ENCODE data around the gene SERPINB1. TPM values are rescaled to one million over a fixed set of nuclear protein-coding genes. Genes with fewer than 3 reads are reported as not detected.
A peak's percentile ranks its signal among the peaks of the same experiment; 100 is the strongest.

Gene SERPINB1
- total and polyA plus RNA-seq, 10 of the 15 experiments (the other 5 are each of a cell fraction or from before 2014, with no cell fraction given) = 0.45 to 2.4 (median 0.83) TPM

GRCh38 chr6:2852514-2852855 lies 10.8 kb upstream of the SERPINB1 start:
- CTCF ChIA-PET = interaction anchor here (2.7 to 6.8 kb wide), 2 partner anchors 15 to 59 kb away, joined by 10 to 55 read pairs; no protein-coding TSS in a partner anchor
- RAD21 ChIA-PET (ENCODE audit: unreplicated experiment) = interaction anchor here (1.9 to 3.9 kb wide), 2 partner anchors 10 to 46 kb away, joined by 7 to 33 read pairs; no protein-coding TSS in a partner anchor
- in situ Hi-C loops (cut with MboI) = no loop called here
- TF ChIP-seq POLR2A (IDR thresholded peaks at IDR 0.05; ENCODE audit: low read depth, low read length) (0 out of 2 replicates have a peak, but pooled peaks have one; percentile 10), ZNF384 (IDR thresholded peaks at IDR 0.05; ENCODE audit: borderline replicate concordance, low read depth, low read length) (no peak)
- WGBS (ENCODE audit: insufficient coverage, insufficient replicate concordance, low lambda C conversion rate, missing lambda C conversion rate) = 76% methylated on average over 6 of the region's 6 CpGs
- Histone ChIP-seq H3K27me3 (replicated peaks in 1 of 2; ENCODE audit: control insufficient read depth in 2 of 2, insufficient read depth in 2 of 2, low read length in 1 of 2) (no peaks in the 10 kb centered on the region), H2AFZ (ENCODE audit: control insufficient read depth, low read depth, low read length) (no peak overlapping the region), H3K36me3 (ENCODE audit: control insufficient read depth in 2 of 2, insufficient read depth in 2 of 2, low read length in 1 of 2) (no peaks in the 10 kb centered on the region), H3K9me3 (replicated peaks; ENCODE audit: control insufficient read depth, insufficient read depth, low read length) (peaks cover 2% of the 10 kb centered on the region; the same call in 1 of the 3 replicates), H4K20me1 (ENCODE audit: control insufficient read depth, insufficient read depth) (no peaks in the 10 kb centered on the region), H3K4me3 (no peak overlapping the region), H3K9ac (ENCODE audit: control insufficient read depth, insufficient read depth, low read length) (no peak overlapping the region), H3K4me1 (ENCODE audit: control insufficient read depth, insufficient read depth, low read length) (peaks cover 45% of the 10 kb centered on the region), H3K79me2 (ENCODE audit: control insufficient read depth, insufficient read depth, low read length) (no peaks in the 10 kb centered on the region), H3K4me2 (ENCODE audit: control insufficient read depth, insufficient read depth) (no peak overlapping the region), H3K27ac (ENCODE audit: control insufficient read depth, insufficient read depth) (no peak overlapping the region)
- ATAC-seq (no peak), FAIRE-seq (no peak), DNase-seq (ENCODE audit: low read depth, low spot score) (no peak)
- BruUV-seq (replicated peaks) = no TSS peak
- POLR2A ChIA-PET = interaction anchor here (6.9 kb wide), 1 partner anchor 17 kb away, joined by 108 read pairs; no protein-coding TSS in a partner anchor
- intact Hi-C loops (cut with micrococcal nuclease; ENCODE audit: unreplicated experiment) = no loop called here
- SMC1A ChIA-PET (ENCODE audit: uncharacterized antibody, unreplicated experiment) = interaction anchor here (4.1 to 4.2 kb wide), 2 partner anchors 14 to 47 kb away, joined by 41 to 47 read pairs; no protein-coding TSS in a partner anchor

DNA sequence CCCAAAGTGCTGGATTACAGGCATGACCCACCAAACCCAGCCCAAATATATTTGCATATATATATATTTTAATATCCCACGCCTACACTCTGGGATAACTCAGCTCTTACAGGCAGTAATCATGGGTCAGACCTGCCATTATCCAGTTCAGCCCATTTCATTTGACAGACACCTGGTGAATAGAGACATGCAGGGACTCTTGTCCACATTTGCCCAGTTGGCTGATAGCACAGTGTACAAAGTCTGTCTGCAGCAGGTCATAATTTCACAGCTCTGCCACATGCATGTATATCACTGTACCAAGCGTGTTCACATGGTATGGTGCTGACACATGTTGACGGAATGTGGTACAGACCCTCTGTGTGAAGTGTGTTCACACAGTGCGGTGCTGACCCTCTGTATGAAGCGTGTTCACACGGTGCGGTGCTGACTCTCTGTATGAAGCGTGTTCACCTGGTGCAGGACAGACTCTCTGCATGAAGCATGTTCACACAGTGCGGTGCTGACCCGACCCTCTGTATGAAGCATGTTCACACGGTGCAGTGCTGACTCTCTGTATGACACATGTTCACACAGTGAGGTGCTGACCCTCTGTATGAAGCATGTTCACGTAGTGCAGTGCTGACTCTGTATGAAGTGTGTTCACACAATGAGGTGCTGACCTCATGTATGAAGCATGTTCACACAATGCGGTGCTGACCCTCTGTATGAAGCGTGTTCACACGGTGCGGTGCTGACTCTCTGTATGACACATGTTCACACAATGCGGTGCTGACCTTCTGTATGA lies 10.3 kb upstream of the SERPINB1 start:
- no TSS peak for BruUV-seq (replicated peaks)
- no peak for TF ChIP-seq SRF (IDR thresholded peaks at IDR 0.05; ENCODE audit: low read depth in 2 of 2, low read length in 2 of 2)
- TF ChIP-seq POLR2AphosphoS5 (IDR thresholded peaks at IDR 0.05; ENCODE audit: low read length) = no peak
- TF ChIP-seq RCOR1 (conservative IDR thresholded peaks at IDR 0.05; ENCODE audit: low read depth, low read length) = no peak
- no peak for TF ChIP-seq NFYB (IDR thresholded peaks at IDR 0.05; ENCODE audit: insufficient read depth, low read depth, low read length)
- TF ChIP-seq TCF12 (IDR thresholded peaks at IDR 0.05; ENCODE audit: low read depth, low read length) = no peak
- TF ChIP-seq SIX5 (IDR thresholded peaks at IDR 0.05; ENCODE audit: low read depth, low read length, severe bottlenecking) = no peak
- TF ChIP-seq KAT2A (conservative IDR thresholded peaks at IDR 0.05; ENCODE audit: control insufficient read depth, low read depth, low read length) = no peak
- TF ChIP-seq POLR2A (IDR thresholded peaks at IDR 0.05; ENCODE audit: low read depth, low read length) = peak; percentile 42
- TF ChIP-seq ZNF384 (IDR thresholded peaks at IDR 0.05; ENCODE audit: borderline replicate concordance, low read depth, low read length) = no peak
- no peak for TF ChIP-seq USF1 (IDR thresholded peaks at IDR 0.05; ENCODE audit: borderline replicate concordance, extremely low read length, insufficient read depth, low read depth, low read length)
- TF ChIP-seq, protein P1, sequence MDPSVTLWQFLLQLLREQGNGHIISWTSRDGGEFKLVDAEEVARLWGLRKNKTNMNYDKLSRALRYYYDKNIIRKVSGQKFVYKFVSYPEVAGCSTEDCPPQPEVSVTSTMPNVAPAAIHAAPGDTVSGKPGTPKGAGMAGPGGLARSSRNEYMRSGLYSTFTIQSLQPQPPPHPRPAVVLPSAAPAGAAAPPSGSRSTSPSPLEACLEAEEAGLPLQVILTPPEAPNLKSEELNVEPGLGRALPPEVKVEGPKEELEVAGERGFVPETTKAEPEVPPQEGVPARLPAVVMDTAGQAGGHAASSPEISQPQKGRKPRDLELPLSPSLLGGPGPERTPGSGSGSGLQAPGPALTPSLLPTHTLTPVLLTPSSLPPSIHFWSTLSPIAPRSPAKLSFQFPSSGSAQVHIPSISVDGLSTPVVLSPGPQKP (IDR thresholded peaks at IDR 0.05; ENCODE audit: low read depth, low read length) = no peak
- TF ChIP-seq RB1 (IDR thresholded peaks at IDR 0.05; ENCODE audit: borderline replicate concordance) = no peak
- no peak for TF ChIP-seq YBX1 (IDR thresholded peaks at IDR 0.05)
- TF ChIP-seq KLF5 (IDR thresholded peaks at IDR 0.05; ENCODE audit: partially characterized antibody) = no peak

More for the DNA sequence above, 10.3 kb upstream of the SERPINB1 start:
- 94% methylated on average over 17 of the region's 17 CpGs for WGBS (ENCODE audit: insufficient coverage, insufficient replicate concordance, low lambda C conversion rate, missing lambda C conversion rate)
- no peak overlapping the region for H3K9ac ChIP-seq (ENCODE audit: control insufficient read depth, insufficient read depth, low read length)
- H3K4me1 ChIP-seq (ENCODE audit: control insufficient read depth, insufficient read depth, low read length) = peaks cover 40% of the 10 kb centered on the region
- ChIA-PET SMC1A (ENCODE audit: uncharacterized antibody, unreplicated experiment) (interaction anchor here (0.6 to 7.8 kb wide), 7 partner anchors 14 to 83 kb away, joined by 3 to 136 read pairs (median 5); no protein-coding TSS in a partner anchor), POLR2A (interaction anchor here (1.1 kb wide), 2 partner anchors 48 to 80 kb away, joined by 3 read pairs; no protein-coding TSS in a partner anchor), CTCF (interaction anchor here (0.9 to 2.7 kb wide), 5 partner anchors 11 to 138 kb away, joined by 3 to 23 read pairs (median 5); no protein-coding TSS in a partner anchor), RAD21 (ENCODE audit: unreplicated experiment) (interaction anchor here (1.2 to 2.0 kb wide), 3 partner anchors 17 to 60 kb away, joined by 5 to 11 read pairs (median 8); no protein-coding TSS in a partner anchor)
- H3K4me2 ChIP-seq (ENCODE audit: control insufficient read depth, insufficient read depth) = no peak overlapping the region
- in situ Hi-C loops (cut with MboI) (no loop called here), intact Hi-C loops (cut with micrococcal nuclease; ENCODE audit: unreplicated experiment) (no loop called here)
- H3K4me3 ChIP-seq = no peak overlapping the region
- no peaks in the 10 kb centered on the region for H3K27me3 ChIP-seq (replicated peaks in 1 of 2; ENCODE audit: control insufficient read depth in 2 of 2, insufficient read depth in 2 of 2, low read length in 1 of 2)
- no peaks in the 10 kb centered on the region for H4K20me1 ChIP-seq (ENCODE audit: control insufficient read depth, insufficient read depth)
- ATAC-seq (no peak), FAIRE-seq (no peak), DNase-seq (ENCODE audit: low read depth, low spot score) (no peak)
- peaks cover 2% of the 10 kb centered on the region; the same call in 1 of the 3 replicates for H3K9me3 ChIP-seq (replicated peaks; ENCODE audit: control insufficient read depth, insufficient read depth, low read length)
- H3K79me2 ChIP-seq (ENCODE audit: control insufficient read depth, insufficient read depth, low read length) = no peaks in the 10 kb centered on the region
- H3K27ac ChIP-seq (ENCODE audit: control insufficient read depth, insufficient read depth) = no peak overlapping the region
- H3K36me3 ChIP-seq (ENCODE audit: control insufficient read depth in 2 of 2, insufficient read depth in 2 of 2, low read length in 1 of 2) = no peaks in the 10 kb centered on the region
- no peak overlapping the region for H2AFZ ChIP-seq (ENCODE audit: control insufficient read depth, low read depth, low read length)
